IMR-90 (cell line): Measurements from ENCODE around the gene DSE. TPM values are rescaled to one million over a fixed set of nuclear protein-coding genes. Genes with fewer than 3 reads are reported as not detected.

Experiments used
- ATAC-seq: fragments of 200-7000 bp; cut with Tn5 transposase; 2 replicates; pipeline ENCODE4 v1.9.1; 2020; ENCODE audit warnings: low read depth, mild to moderate bottlenecking, moderate library complexity
- BruUV-seq: library from RNA; stranded (reverse); fragments of 400-500 nt; replicated peaks from 2 replicates; lab custom pipeline; 2021; lab: Mats Ljungman, UMichigan
- CTCF ChIA-PET: fragments of 300-600 bp; formaldehyde crosslinking; extraction: SDS; loops from one replicate; lab custom pipeline; 2021; ENCODE audit warnings: antibody characterized with exemption; lab: Yijun Ruan, JAX
- POLR2A ChIA-PET: fragments of 300-600 bp; sonication (Branson Sonifier 250); formaldehyde crosslinking; loops from one replicate; lab custom pipeline; 2022; ENCODE audit warnings: antibody characterized with exemption; ENCODE audit not compliant: unreplicated experiment; lab: Charles Lee
- DNase-seq: peaks from one replicate; pipeline ENCODE4 v3.0.0; 2013
- H2AFZ ChIP-seq: replicated peaks from 2 replicates; pipeline ENCODE3; 2013; ENCODE audit warnings: low read length, mild to moderate bottlenecking; ENCODE audit not compliant: poor library complexity
- H2AK5ac ChIP-seq: 2 replicates; pipeline ENCODE4 v1.6.1; 2013; ENCODE audit warnings: low read depth, low read length, inconsistent platforms
- H2AK9ac ChIP-seq: replicated peaks from 2 replicates; pipeline ENCODE3; 2013; ENCODE audit warnings: mild to moderate bottlenecking, low read depth, low read length, moderate library complexity; ENCODE audit not compliant: poor library complexity
- H2BK120ac ChIP-seq: 2 replicates; pipeline ENCODE4 v1.6.1; 2013; ENCODE audit warnings: low read depth, low read length, inconsistent platforms
- H2BK15ac ChIP-seq: 3 replicates; pipeline ENCODE4 v1.6.1; 2013; ENCODE audit warnings: low read depth, low read length, inconsistent platforms
- H2BK20ac ChIP-seq: 2 replicates; pipeline ENCODE4 v1.6.1; 2013; ENCODE audit warnings: low read depth, mild to moderate bottlenecking, inconsistent platforms, low read length, moderate library complexity
- H2BK5ac ChIP-seq: 2 replicates; pipeline ENCODE4 v1.6.1; 2013; ENCODE audit warnings: mild to moderate bottlenecking, low read depth, low read length, inconsistent platforms; ENCODE audit not compliant: poor library complexity, severe bottlenecking
- H3K14ac ChIP-seq: replicated peaks from 2 replicates; pipeline ENCODE4 v1.6.1; 2013; ENCODE audit warnings: low read depth, low read length, inconsistent platforms
- H3K18ac ChIP-seq: 2 replicates; pipeline ENCODE4 v1.6.1; 2013; ENCODE audit warnings: low read depth, low read length, control low read depth
- H3K23ac ChIP-seq: 2 replicates; pipeline ENCODE4 v1.6.1; 2013; ENCODE audit warnings: low read depth, low read length, inconsistent platforms
- H3K27ac ChIP-seq: 2 replicates; pipeline ENCODE4 v1.5.1; 2013; ENCODE audit warnings: mild to moderate bottlenecking, control low read depth, low read length; ENCODE audit not compliant: insufficient read depth
- H3K27me3 ChIP-seq: 2 replicates; pipeline ENCODE4 v1.6.1; 2013; ENCODE audit warnings: low read length; ENCODE audit not compliant: control insufficient read depth, insufficient read depth
- H3K36me3 ChIP-seq: 2 replicates; pipeline ENCODE4 v1.6.1; 2013; ENCODE audit warnings: low read length, mixed read lengths; ENCODE audit not compliant: control insufficient read depth, insufficient read depth
- H3K4ac ChIP-seq: 2 replicates; pipeline ENCODE4 v1.6.1; 2013; ENCODE audit warnings: low read depth, low read length, inconsistent platforms
- H3K4me1 ChIP-seq: 2 replicates; pipeline ENCODE4 v1.6.1; 2013; ENCODE audit warnings: low read length, mixed read lengths; ENCODE audit not compliant: control insufficient read depth, insufficient read depth
- H3K4me2 ChIP-seq: 2 replicates; pipeline ENCODE4 v1.6.1; 2013; ENCODE audit warnings: low read depth, mild to moderate bottlenecking, control low read depth, low read length, moderate library complexity
- H3K4me3 ChIP-seq: 2 replicates; pipeline ENCODE4 v1.5.1; 2013; ENCODE audit warnings: low read depth, mild to moderate bottlenecking, control low read depth, low read length, moderate library complexity; ENCODE audit not compliant: insufficient read depth
- H3K56ac ChIP-seq: 2 replicates; pipeline ENCODE4 v1.6.1; 2013; ENCODE audit warnings: low read length, inconsistent platforms; ENCODE audit not compliant: insufficient read depth; ENCODE audit errors: extremely low read depth
- H3K79me1 ChIP-seq, 2 experiments: 2 replicates each; pipeline ENCODE4 v1.6.1; 2013; ENCODE audit warnings: low read length in 2 of 2, inconsistent platforms in 1 of 2, low read depth in 1 of 2
- H3K9ac ChIP-seq: 2 replicates; pipeline ENCODE4 v1.6.1; 2013; ENCODE audit warnings: low read depth, low read length, control low read depth
- H3K9me1 ChIP-seq: 2 replicates; pipeline ENCODE4 v1.6.1; 2013; ENCODE audit warnings: low read length, inconsistent platforms; ENCODE audit not compliant: insufficient read depth
- H3K9me3 ChIP-seq: 2 replicates; pipeline ENCODE4 v1.6.1; 2013; ENCODE audit warnings: low read length; ENCODE audit not compliant: control insufficient read depth, insufficient read depth
- H4K20me1 ChIP-seq: 2 replicates; pipeline ENCODE4 v1.6.1; 2013; ENCODE audit warnings: low read length, inconsistent platforms; ENCODE audit not compliant: insufficient read depth
- H4K5ac ChIP-seq: 2 replicates; pipeline ENCODE4 v1.6.1; 2013; ENCODE audit warnings: mild to moderate bottlenecking, low read depth, low read length, control low read depth
- H4K8ac ChIP-seq, 2 experiments: 2 replicates each; pipeline ENCODE4 v1.6.1; 2013; ENCODE audit warnings: low read depth in 2 of 2, low read length in 2 of 2, control low read depth in 1 of 2, inconsistent platforms in 1 of 2
- H4K91ac ChIP-seq: 2 replicates; pipeline ENCODE4 v1.6.1; 2013; ENCODE audit warnings: low read depth, low read length, inconsistent platforms; ENCODE audit not compliant: insufficient read depth
- BHLHE40 ChIP-seq: fragments of 150-350 bp; IDR thresholded peaks from 2 replicates; pipeline ENCODE4 v1.6.1; 2016; ENCODE audit warnings: mild to moderate bottlenecking, low read depth, low read length
- CEBPB ChIP-seq: IDR thresholded peaks from 2 replicates; pipeline ENCODE4 v1.6.1; 2012; ENCODE audit warnings: low read depth, low read length, improper control_type of control experiment
- CHD1 ChIP-seq: IDR thresholded peaks from 2 replicates; pipeline ENCODE4 v1.6.1; 2012; ENCODE audit warnings: low read depth, low read length, improper control_type of control experiment
- CTCF ChIP-seq: conservative IDR thresholded peaks from 2 replicates; pipeline ENCODE4 v1.5.1; 2012; ENCODE audit warnings: mild to moderate bottlenecking, low read depth, low read length, improper control_type of control experiment
- ELK1 ChIP-seq: fragments of 150-350 bp; IDR thresholded peaks from 2 replicates; pipeline ENCODE4 v1.6.1; 2016; ENCODE audit warnings: low read depth, mild to moderate bottlenecking, low read length, moderate library complexity, borderline replicate concordance
- FOS ChIP-seq: fragments of 150-350 bp; IDR thresholded peaks from 2 replicates; pipeline ENCODE4 v1.6.1; 2016; ENCODE audit warnings: low read depth, low read length
- MAZ ChIP-seq: IDR thresholded peaks from 2 replicates; pipeline ENCODE4 v1.6.1; 2012; ENCODE audit warnings: low read depth, mild to moderate bottlenecking, low read length, improper control_type of control experiment, moderate library complexity, borderline replicate concordance
- USF2 ChIP-seq: fragments of 150-350 bp; IDR thresholded peaks from 2 replicates; pipeline ENCODE4 v1.6.1; 2017; ENCODE audit warnings: mild to moderate bottlenecking, antibody characterized with exemption, low read length, low read depth
- whole genome bisulfite sequencing, 2 experiments: methylation state at CpG; one replicate each; pipeline versions ENCODE4 v1.1.5 to v1.1.7; 2013; ENCODE audit warnings: missing lambda C conversion rate in 2 of 2; ENCODE audit not compliant: insufficient read length in 1 of 2; ENCODE audit errors: extremely low coverage in 2 of 2; 5-methylcytosine and 5-hydroxymethylcytosine counted together
- dilution Hi-C: fragments of 300-500 bp; cut with HindIII; formaldehyde crosslinking; loops from one replicate; pipeline ENCODE4 v1.14.3; 2018; ENCODE audit warnings: low sequenced_read_pairs; ENCODE audit not compliant: unreplicated experiment
- in situ Hi-C: fragments of 300-500 bp; cut with MboI; formaldehyde crosslinking; loops from 3 replicates; pipeline ENCODE4 v1.14.3; 2019; ENCODE audit warnings: low sequenced_read_pairs, inconsistent platforms, mixed read lengths
- intact Hi-C: fragments of 100-400 bp; cut with micrococcal nuclease; formaldehyde crosslinking; loops from 2 replicates; pipeline ENCODE4 v1.10.0; 2022
- polyA plus RNA-seq, 3 experiments: library from polyadenylated mRNA; depleted of rRNA; stranded (reverse); fragments of >200 nt; gene quantifications; 2 replicates each; pipeline ENCODE4 v1.2.3, GENCODE V29; 2012; ENCODE audit warnings: low replicate concordance in 1 of 3
- total RNA-seq: library from RNA; depleted of rRNA; stranded (reverse); fragments of >200 nt; gene quantifications from 2 replicates; pipeline ENCODE4 v1.2.3, GENCODE V29; 2012

DSE gene
- total and polyA plus RNA-seq, 2 of the 4 experiments (the other 2 are of a cell fraction), result 48.0 to 154 TPM

- Histone ChIP-seq H3K9me1 (peaks cover 11% of the 10 kb centered on the region), H3K4me1 (peaks cover 6% of the 10 kb centered on the region; the same call in 1 of the 2 replicates), H3K23ac (peak overlapping the region; percentile 46), H4K5ac (no peak overlapping the region), H2AK5ac (no peak overlapping the region), H3K79me1 (peaks cover 6 to 30% of the 10 kb centered on the region in 2 experiments; a peak in 3 of 4 replicates), H2BK15ac (no peak overlapping the region), H2BK20ac (no peak overlapping the region), H3K27me3 (no peaks in the 10 kb centered on the region), H2BK5ac (peak overlapping the region; percentile 16), H2BK120ac (no peak overlapping the region), H4K91ac (no peak overlapping the region), H2AFZ (no peak overlapping the region), H3K36me3 (peaks cover 14% of the 10 kb centered on the region), H3K27ac (no peak overlapping the region), H4K20me1 (no peaks in the 10 kb centered on the region), H2AK9ac (no peak overlapping the region), H3K56ac (no peak overlapping the region), H3K18ac (no peak overlapping the region), H3K4ac (no peak overlapping the region), H3K14ac (no peak overlapping the region), H4K8ac (no peak overlapping the region; a peak in 1 of 4 replicates), H3K4me3 (no peak overlapping the region), H3K4me2 (no peak overlapping the region), H3K9ac (no peak overlapping the region), H3K9me3 (no peaks in the 10 kb centered on the region)
- dilution Hi-C loops (no loop called here), in situ Hi-C loops (loop anchor here (25.0 kb wide), 1 partner anchor 152 kb away; the partner anchor contains the start of gene TSPYL1), intact Hi-C loops (loop anchor here (5.0 kb wide), 1 partner anchor 152 kb away; no protein-coding TSS in a partner anchor)
- BruUV-seq, result no TSS peak
- ChIA-PET CTCF (interaction anchor here (1.0 kb wide), 1 partner anchor 72 kb away, joined by 3 read pairs; no protein-coding TSS in a partner anchor), POLR2A (no interaction called here)
- peak; percentile 66 for ATAC-seq
- DNase-seq, result peak; percentile 52
- no CpG with 5 or more reads among the region's 1 CpG for WGBS, 2 experiments
- no peak for TF ChIP-seq FOS
- no peak for TF ChIP-seq BHLHE40
- TF ChIP-seq USF2, result no peak
- no peak for TF ChIP-seq ELK1
- no peak for TF ChIP-seq CTCF
- no peak for TF ChIP-seq CHD1
- no peak for TF ChIP-seq MAZ
- TF ChIP-seq CEBPB, result no peak
Observed at GRCh38 chr6:116439522-116440051, 68.8 kb downstream of the DSE start.
